Rectal smooth muscle tissue (tissue), 1 donor: Measurements from ENCODE around the gene NTN1.

Experiments used
- H3K27ac ChIP-seq: one replicate; pipeline ENCODE4 v1.7.0; 2013; ENCODE audit warnings: low read depth, low read length, inconsistent platforms
- H3K27me3 ChIP-seq: one replicate; pipeline ENCODE4 v1.7.0; 2013; ENCODE audit warnings: low read length; ENCODE audit not compliant: control insufficient read depth, insufficient read depth
- H3K36me3 ChIP-seq: one replicate; pipeline ENCODE4 v1.7.0; 2013; ENCODE audit warnings: low read length; ENCODE audit not compliant: control insufficient read depth, insufficient read depth
- H3K4me1 ChIP-seq: one replicate; pipeline ENCODE4 v1.7.0; 2013; ENCODE audit warnings: low read length; ENCODE audit not compliant: control insufficient read depth, insufficient read depth
- H3K4me3 ChIP-seq: one replicate; pipeline ENCODE4 v1.7.0; 2013; ENCODE audit warnings: low read length
- H3K9ac ChIP-seq: one replicate; pipeline ENCODE4 v1.7.0; 2013; ENCODE audit warnings: low read length

Gene NTN1

DNA sequence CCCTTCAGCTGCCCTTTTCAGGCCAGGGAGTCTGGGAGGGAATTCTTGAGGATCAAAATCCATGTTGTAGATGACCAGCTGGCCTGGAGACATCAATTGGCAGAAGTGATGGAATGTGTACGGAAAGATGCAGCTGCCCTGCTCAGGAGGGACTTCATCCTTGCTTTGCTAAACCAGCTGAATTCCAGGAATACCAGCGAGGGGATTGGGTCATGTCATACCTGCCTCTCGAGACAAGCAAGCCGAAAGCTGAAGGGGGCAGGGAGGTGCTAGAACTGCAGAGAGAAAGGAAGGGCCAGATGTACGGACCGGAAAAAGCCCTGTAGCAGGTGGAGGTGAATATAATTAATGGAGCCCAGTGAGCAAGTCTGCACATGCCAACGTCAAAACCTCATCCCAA lies 25.6 kb upstream of the NTN1 start:
- H3K4me1 ChIP-seq: no peaks in the 10 kb centered on the region
- H3K36me3 ChIP-seq: no peaks in the 10 kb centered on the region
- no peak overlapping the region for H3K9ac ChIP-seq

GRCh38 chr17:8997994-8998628 lies 23.2 kb upstream of the NTN1 start:
- H3K36me3 ChIP-seq: no peaks in the 10 kb centered on the region
- H3K4me1 ChIP-seq: peaks cover 2% of the 10 kb centered on the region
- H3K27me3 ChIP-seq: peaks cover 5% of the 10 kb centered on the region
- no peak overlapping the region for H3K9ac ChIP-seq
- no peak overlapping the region for H3K27ac ChIP-seq
- H3K4me3 ChIP-seq: no peak overlapping the region

More for the DNA sequence above, 25.6 kb upstream of the NTN1 start:
- no peaks in the 10 kb centered on the region for H3K27me3 ChIP-seq
- H3K4me3 ChIP-seq: no peak overlapping the region
- no peak overlapping the region for H3K27ac ChIP-seq

- no peak overlapping the region for H3K9ac ChIP-seq
- no peaks in the 10 kb centered on the region for H3K36me3 ChIP-seq
- H3K4me3 ChIP-seq: no peak overlapping the region
- peaks cover 13% of the 10 kb centered on the region for H3K27me3 ChIP-seq
- no peak overlapping the region for H3K27ac ChIP-seq
- H3K4me1 ChIP-seq: peaks cover 11% of the 10 kb centered on the region
These were observed 19.8 kb upstream of the NTN1 start for GRCh38 chr17:9001559-9001958.

DNA sequence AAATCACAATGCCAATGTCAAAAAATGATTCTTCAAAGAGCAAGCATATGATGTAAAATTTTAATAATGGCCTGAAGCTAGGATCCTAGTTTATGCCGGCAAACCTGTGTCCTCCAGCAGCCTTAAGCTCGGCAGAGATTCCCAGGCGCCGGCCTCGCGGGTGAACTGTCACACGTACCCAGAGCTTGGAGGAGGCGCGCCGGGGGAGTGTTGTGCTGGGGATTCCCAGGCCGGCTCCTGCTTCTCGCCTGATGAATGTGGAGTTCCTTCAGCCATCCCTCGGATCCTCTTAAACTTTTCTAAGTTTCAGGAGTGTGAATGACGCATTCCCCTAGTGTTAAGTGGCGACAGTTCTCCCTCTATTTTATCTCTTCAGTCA lies 19.1 kb upstream of the NTN1 start:
- H3K4me1 ChIP-seq: peaks cover 14% of the 10 kb centered on the region
- no peak overlapping the region for H3K9ac ChIP-seq
- no peak overlapping the region for H3K27ac ChIP-seq
- peak overlapping the region; percentile 55 for H3K4me3 ChIP-seq
- no peaks in the 10 kb centered on the region for H3K36me3 ChIP-seq
- H3K27me3 ChIP-seq: peaks cover 13% of the 10 kb centered on the region

GRCh38 chr17:9002606-9003354 lies 18.5 kb upstream of the NTN1 start:
- Histone ChIP-seq H3K27me3 (peaks cover 13% of the 10 kb centered on the region), H3K4me3 (peak overlapping the region; percentile 55), H3K36me3 (no peaks in the 10 kb centered on the region), H3K4me1 (peaks cover 14% of the 10 kb centered on the region), H3K27ac (no peak overlapping the region), H3K9ac (no peak overlapping the region)

- no peak overlapping the region for H3K9ac ChIP-seq
- no peaks in the 10 kb centered on the region for H3K36me3 ChIP-seq
- H3K27ac ChIP-seq: no peak overlapping the region
- peaks cover 13% of the 10 kb centered on the region for H3K27me3 ChIP-seq
- H3K4me3 ChIP-seq: peak overlapping the region; percentile 55
- H3K4me1 ChIP-seq: peaks cover 14% of the 10 kb centered on the region
These were observed 17.8 kb upstream of the NTN1 start for GRCh38 chr17:9003355-9004131.

DNA sequence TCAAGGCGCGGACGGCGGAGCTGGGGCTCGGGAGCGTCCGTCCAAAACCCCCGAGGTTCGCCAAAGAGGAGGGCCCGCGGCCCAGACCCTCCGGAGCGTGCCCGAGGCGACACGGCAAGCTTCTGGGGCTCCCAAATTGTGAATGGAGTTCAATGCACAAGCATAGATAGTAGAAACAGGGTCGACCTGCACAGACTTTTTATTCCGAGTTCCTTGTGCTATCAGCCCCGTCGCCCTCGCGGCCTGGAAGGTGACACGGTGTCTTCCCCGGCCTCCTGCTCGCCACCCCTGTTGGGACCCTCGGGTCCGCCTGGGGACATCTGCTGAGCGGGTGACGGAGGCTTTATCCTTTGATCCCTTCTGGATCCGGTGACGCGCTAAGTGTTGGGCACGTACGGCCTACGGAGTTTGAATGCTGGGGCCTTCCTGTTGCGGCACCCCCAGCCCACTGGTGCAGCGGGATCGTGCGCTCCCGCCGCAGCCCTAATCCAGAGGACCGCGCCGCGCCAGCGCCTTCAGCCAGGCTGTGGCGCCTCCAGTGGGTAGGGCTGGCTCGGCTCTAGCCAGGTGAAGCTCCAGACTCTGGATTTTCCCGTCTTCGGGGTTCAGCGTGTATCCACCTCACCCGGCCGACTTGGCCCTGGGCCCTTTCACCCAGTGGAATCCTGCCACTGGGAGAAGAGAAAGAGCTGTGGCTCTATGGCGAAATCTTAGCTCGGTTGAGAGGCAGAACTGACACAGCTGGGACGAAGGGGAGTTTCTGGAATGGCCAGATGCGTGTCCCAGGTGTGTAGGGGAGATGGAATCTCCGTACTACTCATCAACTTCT lies 17.0 kb upstream of the NTN1 start:
- Histone ChIP-seq H3K27ac (no peak overlapping the region), H3K4me1 (peaks cover 14% of the 10 kb centered on the region), H3K36me3 (no peaks in the 10 kb centered on the region), H3K9ac (no peak overlapping the region), H3K4me3 (peak overlapping the region; percentile 36), H3K27me3 (peaks cover 13% of the 10 kb centered on the region)

DNA sequence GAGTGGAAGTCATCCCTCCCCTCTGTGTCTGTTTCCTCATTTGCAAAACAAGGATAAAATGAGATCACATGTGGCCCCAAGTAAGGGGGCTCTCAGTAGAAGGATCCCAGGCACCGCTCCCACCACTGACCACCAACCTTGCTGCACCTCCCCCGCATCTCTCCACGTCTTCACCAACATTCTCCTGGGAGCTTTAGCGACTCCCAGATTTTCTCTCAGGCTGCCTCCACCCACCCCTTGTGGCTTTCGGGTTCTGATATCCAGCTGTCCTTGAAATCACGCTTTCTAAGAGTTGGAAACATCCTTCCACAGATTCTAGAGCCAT lies 16.4 kb upstream of the NTN1 start:
- Histone ChIP-seq H3K9ac (no peak overlapping the region), H3K4me1 (peaks cover 14% of the 10 kb centered on the region), H3K27me3 (peaks cover 13% of the 10 kb centered on the region), H3K36me3 (no peaks in the 10 kb centered on the region), H3K27ac (no peak overlapping the region), H3K4me3 (no peak overlapping the region)

DNA sequence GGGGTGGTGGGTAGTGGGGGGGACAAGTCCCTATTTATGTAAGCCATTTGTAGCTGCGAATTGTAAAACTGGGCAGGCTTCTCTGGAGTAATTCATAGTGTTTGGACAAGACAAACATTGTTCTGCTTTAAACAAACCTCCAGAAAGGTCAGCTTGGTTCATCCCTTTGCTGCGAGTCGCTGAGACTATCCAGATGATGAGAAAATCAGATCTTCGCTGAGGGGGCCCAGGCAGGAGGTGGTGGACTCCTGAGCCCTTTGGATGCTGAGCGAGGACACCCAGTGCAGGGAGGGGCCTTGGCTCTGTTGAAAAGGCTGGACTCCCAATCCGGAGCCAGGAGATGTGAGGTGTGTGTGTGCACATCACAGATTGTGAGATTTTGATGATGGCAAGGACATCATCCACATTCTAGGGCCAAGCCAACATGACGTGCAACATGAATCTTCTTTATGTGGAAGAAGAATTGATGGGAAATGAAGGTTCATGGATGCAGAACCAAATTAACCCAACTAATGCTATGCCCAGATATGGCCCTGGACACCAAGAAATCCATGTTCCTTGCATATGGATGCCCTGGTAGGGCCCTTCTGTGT lies 15.0 kb upstream of the NTN1 start:
- Histone ChIP-seq H3K36me3 (no peaks in the 10 kb centered on the region), H3K4me3 (no peak overlapping the region), H3K4me1 (peaks cover 14% of the 10 kb centered on the region), H3K27me3 (peaks cover 13% of the 10 kb centered on the region), H3K9ac (no peak overlapping the region), H3K27ac (peak overlapping the region; percentile 72)

- Histone ChIP-seq H3K9ac (no peak overlapping the region), H3K4me3 (no peak overlapping the region), H3K27ac (peak overlapping the region; percentile 56), H3K36me3 (no peaks in the 10 kb centered on the region), H3K4me1 (peaks cover 14% of the 10 kb centered on the region), H3K27me3 (peaks cover 13% of the 10 kb centered on the region)
These were observed 14.1 kb upstream of the NTN1 start for GRCh38 chr17:9007052-9007714.

GRCh38 chr17:9009096-9009495 lies 12.2 kb upstream of the NTN1 start:
- no peak overlapping the region for H3K9ac ChIP-seq
- H3K36me3 ChIP-seq: no peaks in the 10 kb centered on the region
- H3K4me1 ChIP-seq: peaks cover 11% of the 10 kb centered on the region
- H3K27me3 ChIP-seq: peaks cover 7% of the 10 kb centered on the region
- H3K27ac ChIP-seq: no peak overlapping the region
- no peak overlapping the region for H3K4me3 ChIP-seq
